AG09319 (cell line): ENCODE results near the gene ALX1.

Experiments
- DNase-seq: peaks from one replicate; pipeline ENCODE4 v3.0.0-alpha.2; 2010; ENCODE audit warnings: low read depth; ENCODE audit errors: extremely low read depth
- CTCF ChIP-seq: IDR thresholded peaks from 2 replicates; pipeline ENCODE4 v1.5.1; 2011; ENCODE audit warnings: low read depth, mild to moderate bottlenecking, inconsistent platforms, low read length, moderate library complexity

ALX1 gene

GRCh38 chr12:85280165-85280983, at the start of gene ALX1:
Gene ALX1 (plus strand): TSS chr12:85280220. CDS start chr12:85280262, 42 bp downstream.
- TF ChIP-seq CTCF = no peak
- DNase-seq = no peak

- TF ChIP-seq CTCF = no peak
- DNase-seq = no peak
Observed at GRCh38 chr12:85237327-85237726, 42.7 kb upstream of the ALX1 start.

DNA sequence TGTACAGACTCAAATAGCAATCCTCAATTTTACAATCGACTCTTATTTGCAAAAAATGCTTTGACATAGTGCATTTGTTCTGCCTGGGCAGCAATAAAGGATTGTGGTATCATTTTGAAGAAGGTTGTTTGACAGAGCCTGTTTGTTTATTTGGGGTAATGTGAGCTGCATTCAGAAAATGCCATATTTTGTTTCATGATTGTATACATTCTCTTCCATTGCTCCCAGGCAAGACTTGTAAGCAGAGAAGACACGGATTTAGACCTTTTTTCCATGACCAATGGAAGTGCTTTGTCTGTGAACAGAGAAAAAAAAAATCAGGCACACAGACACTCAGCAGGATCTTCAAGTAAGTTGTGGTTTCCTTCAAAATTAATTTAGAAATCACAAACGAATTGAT, 35.5 kb upstream of the ALX1 start:
- no peak for TF ChIP-seq CTCF
- no peak for DNase-seq

GRCh38 chr12:85253853-85254252, 26.2 kb upstream of the ALX1 start:
- no peak for TF ChIP-seq CTCF
- DNase-seq = no peak

DNA sequence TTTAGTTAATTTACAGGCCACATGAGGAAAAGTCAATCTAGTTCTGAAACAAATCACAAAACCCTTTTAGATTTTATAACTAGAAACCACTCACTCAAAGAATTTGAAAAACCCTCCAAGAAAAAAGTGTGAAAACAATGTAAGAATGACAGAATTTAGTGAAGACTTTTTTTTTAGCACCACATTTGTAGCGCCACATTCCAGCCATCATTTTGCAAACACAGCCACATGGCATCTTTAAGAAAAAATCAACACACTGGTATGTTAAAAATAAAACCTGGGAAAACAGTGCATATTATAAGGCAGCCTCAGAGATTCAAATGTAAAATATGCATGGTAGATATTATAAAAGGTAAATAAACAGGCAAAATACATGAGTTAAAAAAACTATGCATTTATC, 22.3 kb upstream of the ALX1 start:
- no peak for DNase-seq
- TF ChIP-seq CTCF = no peak

DNA sequence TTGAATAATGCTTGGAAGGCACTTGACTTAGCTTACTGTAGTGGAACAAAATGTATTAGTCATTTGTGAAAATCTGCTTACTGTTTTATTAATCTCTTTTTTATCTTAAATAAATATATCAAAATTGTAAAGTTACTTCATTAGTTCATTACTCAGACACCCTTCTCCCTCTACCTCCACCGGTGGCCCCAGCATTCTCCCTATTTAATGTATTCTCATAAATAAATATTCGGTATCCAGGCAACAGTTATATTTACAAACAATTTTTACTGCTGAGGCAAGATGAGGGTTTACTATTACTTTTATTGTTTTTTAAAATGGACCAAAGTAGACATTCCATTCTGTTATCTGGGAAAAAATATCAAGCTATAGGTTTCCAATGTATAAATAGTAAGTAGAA, 19.6 kb upstream of the ALX1 start:
- no peak for DNase-seq
- no peak for TF ChIP-seq CTCF

DNA sequence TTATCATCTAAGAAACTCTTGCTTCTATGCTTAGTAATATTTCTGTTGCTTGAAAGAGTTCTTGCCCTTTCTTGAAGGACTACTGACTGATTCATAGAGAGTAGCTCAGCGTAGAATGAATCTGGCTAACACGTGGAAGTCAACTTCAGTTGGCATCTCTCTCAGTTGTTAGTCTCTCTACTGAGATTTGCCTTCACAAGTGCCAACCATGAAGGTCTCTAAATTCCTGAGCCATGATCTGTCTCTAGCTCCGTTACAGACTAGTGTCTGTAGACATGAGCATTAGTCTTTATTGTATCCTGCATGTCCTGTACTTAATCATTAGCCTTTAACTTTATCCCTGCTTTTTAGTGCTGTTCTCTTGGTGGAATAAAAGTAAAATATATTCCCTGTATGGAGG, 19.1 kb upstream of the ALX1 start:
- DNase-seq = no peak
- TF ChIP-seq CTCF = no peak
